ENCODE measurements around the gene RIN2. TPM values are rescaled to one million over a fixed set of nuclear protein-coding genes. Genes with fewer than 3 reads are reported as not detected.

RIN2 gene
- total RNA-seq, 1 experiment from 2014 or later: 1.0 TPM

- no peak overlapping the region for H3K14ac ChIP-seq (ENCODE audit: insufficient read depth, low read length)
- no peak overlapping the region for H4K8ac ChIP-seq (replicated peaks; ENCODE audit: insufficient read length, low read depth, low read length)
- no peaks in the 10 kb centered on the region for H4K20me1 ChIP-seq (ENCODE audit: control insufficient read depth, insufficient read depth, insufficient read length)
- Mint-ChIP-seq H3K27ac (no peak overlapping the region), H3K4me3 (no peak overlapping the region), H3K27me3 (ENCODE audit: low read depth) (peaks cover 26% of the 10 kb centered on the region), H3K4me1 (peaks cover 11 to 12% of the 10 kb centered on the region in 2 experiments), H3K9me3 (peaks cover 11 to 13% of the 10 kb centered on the region in 2 experiments), H3K36me3 (ENCODE audit: insufficient read depth in 1 of 3, low read depth in 3 of 3) (peaks cover 0 to 5% (median 3%) of the 10 kb centered on the region in 3 experiments; a peak in 1 of 7 replicates)
- H3K4me1 ChIP-seq (ENCODE audit: insufficient read depth, low read length): no peaks in the 10 kb centered on the region
- H2BK120ac ChIP-seq (ENCODE audit: low read depth, low read length, poor library complexity, severe bottlenecking): no peak overlapping the region
- no CpG with 5 or more reads among the region's 2 CpGs for WGBS (ENCODE audit: extremely low coverage, insufficient read length, low lambda C conversion rate)
- no peak overlapping the region for H3K9ac ChIP-seq (ENCODE audit: extremely low read depth, insufficient read length, low read length)
- no peak overlapping the region for H3K27ac ChIP-seq (ENCODE audit: insufficient read length, low read depth, low read length)
- no peak overlapping the region for H2AK5ac ChIP-seq (ENCODE audit: insufficient read length, low read length)
- no peaks in the 10 kb centered on the region for H3K79me1 ChIP-seq (ENCODE audit: insufficient read depth, low read depth, low read length, poor library complexity, severe bottlenecking)
- no peaks in the 10 kb centered on the region for H3K23me2 ChIP-seq (ENCODE audit: insufficient read length, low read depth, low read length, poor library complexity, severe bottlenecking)
- H2BK15ac ChIP-seq (ENCODE audit: low read depth, low read length): no peak overlapping the region
- H3T11ph ChIP-seq (ENCODE audit: low read length): no peak overlapping the region
- H3K4ac ChIP-seq (ENCODE audit: low read depth, low read length): no peak overlapping the region
- H3K9me3 ChIP-seq (ENCODE audit: control insufficient read depth, low read depth, low read length): no peaks in the 10 kb centered on the region
- no peaks in the 10 kb centered on the region for H3K79me2 ChIP-seq (ENCODE audit: insufficient read depth, low read length)
- H3K23ac ChIP-seq (ENCODE audit: insufficient read length, low read depth, low read length): no peak overlapping the region
- no peak for TF ChIP-seq CTCF (conservative IDR thresholded peaks at IDR 0.05)
- H2AFZ ChIP-seq (ENCODE audit: low read length): no peak overlapping the region
- H2BK20ac ChIP-seq (ENCODE audit: low read depth, low read length, poor library complexity, severe bottlenecking): no peak overlapping the region
- H4K5ac ChIP-seq (ENCODE audit: insufficient read length, low read depth, low read length): no peak overlapping the region
- no peak overlapping the region for H3K4me2 ChIP-seq (ENCODE audit: insufficient read depth, insufficient read length, low read length)
- H2BK12ac ChIP-seq (ENCODE audit: insufficient read length, low read depth, low read length): no peak overlapping the region
- H2BK5ac ChIP-seq (ENCODE audit: insufficient read length, low read length): no peak overlapping the region
- H3K27me3 ChIP-seq (ENCODE audit: insufficient read depth, low read length): no peaks in the 10 kb centered on the region; the same call in 1 of the 2 replicates
- H3K56ac ChIP-seq (ENCODE audit: insufficient read length, low read depth, low read length): no peak overlapping the region
- H3K18ac ChIP-seq (ENCODE audit: insufficient read length, low read depth, low read length): no peak overlapping the region
- no peak overlapping the region for H4K91ac ChIP-seq (ENCODE audit: insufficient read length, low read depth, low read length)
- DNase-seq: no peak
These were observed 9.4 kb upstream of the RIN2 start for GRCh38 chr20:19748681-19749080.

All from H9 (cell line).